GM23248 (cell line): Measurements from ENCODE around the gene ZC3H12D. TPM values are rescaled to one million over a fixed set of nuclear protein-coding genes. Genes with fewer than 3 reads are reported as not detected.

Experiments
- DNase-seq: peaks from one replicate; pipeline ENCODE4 v3.0.0-alpha.2; 2015
- H2AFZ ChIP-seq: fragments of 200-600 bp; sonication (generic); 2 replicates; pipeline ENCODE4 v1.6.1; 2016; ENCODE audit warnings: antibody characterized with exemption
- H3F3A ChIP-seq: fragments of 200-600 bp; sonication (generic); 2 replicates; pipeline ENCODE4 v1.6.1; 2016; ENCODE audit warnings: mild to moderate bottlenecking, antibody characterized with exemption, mixed run types; ENCODE audit not compliant: insufficient read depth
- H3K27ac ChIP-seq: fragments of 200-600 bp; sonication (generic); 2 replicates; pipeline ENCODE4 v1.5.1; 2016; ENCODE audit warnings: mild to moderate bottlenecking
- H3K27me3 ChIP-seq: fragments of 200-600 bp; sonication (generic); replicated peaks from 2 replicates; pipeline ENCODE4 v1.6.1; 2016; ENCODE audit warnings: mild to moderate bottlenecking; ENCODE audit not compliant: insufficient read depth
- H3K36me3 ChIP-seq: fragments of 200-600 bp; sonication (generic); 2 replicates; pipeline ENCODE4 v1.6.1; 2016; ENCODE audit warnings: low read depth, mild to moderate bottlenecking
- H3K4me1 ChIP-seq: fragments of 200-600 bp; sonication (generic); 2 replicates; pipeline ENCODE4 v1.6.1; 2016; ENCODE audit warnings: mild to moderate bottlenecking; ENCODE audit not compliant: insufficient read depth
- H3K4me2 ChIP-seq: fragments of 200-600 bp; sonication (generic); one replicate; pipeline ENCODE4 v1.6.1; 2016; ENCODE audit warnings: mild to moderate bottlenecking; ENCODE audit not compliant: unreplicated experiment
- H3K4me3 ChIP-seq: fragments of 200-600 bp; sonication (generic); 2 replicates; pipeline ENCODE4 v1.5.1; 2016; ENCODE audit warnings: mild to moderate bottlenecking
- H3K79me2 ChIP-seq: fragments of 200-600 bp; sonication (generic); 2 replicates; pipeline ENCODE4 v1.6.1; 2016; ENCODE audit warnings: mild to moderate bottlenecking; ENCODE audit not compliant: insufficient read depth
- H3K9ac ChIP-seq: fragments of 200-600 bp; sonication (generic); 2 replicates; pipeline ENCODE4 v1.6.1; 2016; ENCODE audit warnings: mild to moderate bottlenecking
- H3K9me2 ChIP-seq: fragments of 200-600 bp; sonication (generic); 2 replicates; pipeline ENCODE4 v1.6.1; 2016; ENCODE audit warnings: mixed run types, mild to moderate bottlenecking, moderate library complexity; ENCODE audit not compliant: insufficient read depth
- H3K9me3 ChIP-seq: fragments of 200-600 bp; sonication (generic); one replicate; pipeline ENCODE4 v1.6.1; 2017; ENCODE audit warnings: low read depth
- H4K20me1 ChIP-seq: fragments of 200-600 bp; sonication (generic); 2 replicates; pipeline ENCODE4 v1.6.0; 2016; ENCODE audit not compliant: insufficient read depth
- EZH2 ChIP-seq: fragments of 200-600 bp; sonication (generic); IDR thresholded peaks from 2 replicates; pipeline ENCODE4 v1.6.1; 2018; ENCODE audit warnings: antibody characterized with exemption, mild to moderate bottlenecking; ENCODE audit not compliant: insufficient read depth, poor library complexity, severe bottlenecking
- EZH2phosphoT487 ChIP-seq: fragments of 200-600 bp; sonication (generic); IDR thresholded peaks from 2 replicates; pipeline ENCODE4 v1.6.1; 2018; ENCODE audit warnings: antibody characterized with exemption, moderate library complexity, mild to moderate bottlenecking, low read depth; ENCODE audit not compliant: insufficient read depth
- WGBS, 2 experiments: methylation state at CpG; one replicate each; pipeline ENCODE4 v1.1.6; 2015 to 2017; ENCODE audit warnings: low lambda C conversion rate in 2 of 2, low coverage in 1 of 2; ENCODE audit errors: missing lambda C conversion rate in 2 of 2; 5-methylcytosine and 5-hydroxymethylcytosine counted together
- in situ Hi-C: fragments of 300-500 bp; cut with MboI; formaldehyde crosslinking; loops from 2 replicates; pipeline ENCODE4 v1.15.0; 2020
- polyA plus RNA-seq: library from polyadenylated mRNA; unstranded; fragments of >200 nt; fragmentation: Nextera tagmentation; extraction: Ambion mirVana; gene quantifications from 2 replicates; pipeline ENCODE4 v1.2.1, GENCODE V29; 2016
- total RNA-seq: library from RNA; depleted of rRNA; stranded (reverse); fragments of >200 nt; shearing (Covaris generic); gene quantifications from 2 replicates; pipeline ENCODE4 v1.2.3, GENCODE V29; 2014

ZC3H12D gene
- total and polyA plus RNA-seq, 2 experiments from 2014 or later: 0.54 TPM; not detected in 1

DNA sequence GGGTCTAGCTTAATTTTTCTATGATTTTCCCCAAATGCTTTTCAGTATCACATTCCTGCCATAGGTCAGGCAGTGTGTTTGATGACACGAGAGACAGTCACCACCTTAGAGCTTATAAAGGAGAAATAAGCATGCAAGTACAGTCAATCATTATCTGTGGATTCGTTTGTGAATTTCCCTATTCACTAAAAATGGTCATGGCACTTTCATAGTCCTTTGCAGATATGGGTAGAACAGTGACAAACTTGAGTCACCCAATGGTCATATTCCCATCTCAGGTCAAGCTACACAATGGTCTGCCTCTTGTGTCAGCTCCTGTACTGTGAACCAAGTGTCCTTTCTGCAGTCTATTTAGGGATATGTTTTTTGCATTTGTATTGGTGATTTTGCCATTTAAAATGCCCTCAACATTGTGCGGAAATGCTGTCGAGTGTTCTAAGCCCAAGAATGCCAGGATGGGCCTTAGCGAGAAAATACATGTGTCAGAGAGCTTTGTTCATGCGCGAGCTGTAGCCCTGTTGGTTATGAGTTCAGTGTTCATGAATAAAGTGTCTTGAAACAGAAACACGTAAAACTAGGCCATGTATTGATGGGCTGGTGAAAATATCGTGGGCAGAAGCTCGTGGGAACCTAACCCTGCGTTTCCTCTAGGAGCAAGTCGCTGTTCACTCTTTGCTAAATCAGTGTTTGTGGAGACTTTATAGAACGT is 65.0 kb downstream of the ZC3H12D start:
- DNase-seq: no peak
- H4K20me1 ChIP-seq: no peaks in the 10 kb centered on the region
- WGBS, 2 experiments: 90 to 93% methylated on average over 13 of the region's 13 CpGs
- H3K4me1 ChIP-seq: 0 out of 2 replicates have a peak, but pooled peaks cover 4% of the 10 kb centered on the region
- H3K4me3 ChIP-seq: no peak overlapping the region
- H3K27me3 ChIP-seq: no peaks in the 10 kb centered on the region
- H3F3A ChIP-seq: 0 out of 2 replicates have a peak, but pooled peaks cover 5% of the 10 kb centered on the region
- H3K79me2 ChIP-seq: no peaks in the 10 kb centered on the region
- no peak overlapping the region for H3K27ac ChIP-seq
- H3K9me2 ChIP-seq: no peaks in the 10 kb centered on the region
- H2AFZ ChIP-seq: no peak overlapping the region
- H3K36me3 ChIP-seq: no peaks in the 10 kb centered on the region
- TF ChIP-seq EZH2: no peak
- H3K9me3 ChIP-seq: no peaks in the 10 kb centered on the region
- in situ Hi-C loops: no loop called here
- H3K9ac ChIP-seq: no peak overlapping the region
- no peak overlapping the region for H3K4me2 ChIP-seq

- Histone ChIP-seq H3K9me3 (no peaks in the 10 kb centered on the region), H3K4me3 (no peak overlapping the region), H2AFZ (no peak overlapping the region), H3K4me2 (no peak overlapping the region), H4K20me1 (no peaks in the 10 kb centered on the region), H3K27me3 (no peaks in the 10 kb centered on the region), H3K4me1 (no peaks in the 10 kb centered on the region), H3K9me2 (no peaks in the 10 kb centered on the region), H3K36me3 (peaks cover 9% of the 10 kb centered on the region; the same call in 1 of the 2 replicates), H3K27ac (no peak overlapping the region), H3F3A (0 out of 2 replicates have a peak, but pooled peaks cover 5% of the 10 kb centered on the region), H3K79me2 (no peaks in the 10 kb centered on the region), H3K9ac (no peak overlapping the region)
- no peak for DNase-seq
- no peak for TF ChIP-seq EZH2phosphoT487
- no peak for TF ChIP-seq EZH2
- 97% methylated on average over 4 of the region's 4 CpGs for WGBS, 2 experiments
- in situ Hi-C loops: no loop called here
Measured at GRCh38 chr6:149414821-149415220, 70.0 kb downstream of the ZC3H12D start.

DNA sequence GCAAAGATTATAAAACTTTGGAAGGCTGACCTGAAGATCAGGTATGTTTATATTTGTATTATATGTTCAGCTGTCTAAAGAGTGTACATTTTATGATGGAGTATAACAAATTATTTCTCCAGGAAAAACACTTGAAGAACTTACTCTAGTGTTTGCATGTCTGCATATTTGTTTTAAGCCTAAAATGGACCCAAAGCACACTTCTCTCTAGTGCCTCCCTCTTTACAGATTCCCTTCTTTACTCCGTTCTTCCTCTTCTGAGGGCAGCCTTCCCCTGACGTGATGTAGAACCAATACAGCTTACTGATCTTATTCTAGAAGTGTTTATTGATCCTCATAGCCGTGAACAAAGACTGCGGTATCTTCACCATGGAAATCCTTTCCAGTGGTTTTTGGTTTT is 70.8 kb downstream of the ZC3H12D start:
- Histone ChIP-seq H2AFZ (no peak overlapping the region), H3K4me3 (no peak overlapping the region), H3K36me3 (peaks cover 9% of the 10 kb centered on the region; the same call in 1 of the 2 replicates), H3K4me2 (no peak overlapping the region), H3F3A (0 out of 2 replicates have a peak, but pooled peaks cover 5% of the 10 kb centered on the region), H3K4me1 (no peaks in the 10 kb centered on the region), H3K27me3 (no peaks in the 10 kb centered on the region), H3K9ac (no peak overlapping the region), H3K9me3 (no peaks in the 10 kb centered on the region), H4K20me1 (no peaks in the 10 kb centered on the region), H3K9me2 (no peaks in the 10 kb centered on the region), H3K79me2 (no peaks in the 10 kb centered on the region), H3K27ac (no peak overlapping the region)
- in situ Hi-C loops: no loop called here
- no peak for DNase-seq
- 88 to 89% methylated on average over 4 of the region's 4 CpGs for WGBS, 2 experiments
- TF ChIP-seq EZH2 (no peak), EZH2phosphoT487 (no peak)

DNA sequence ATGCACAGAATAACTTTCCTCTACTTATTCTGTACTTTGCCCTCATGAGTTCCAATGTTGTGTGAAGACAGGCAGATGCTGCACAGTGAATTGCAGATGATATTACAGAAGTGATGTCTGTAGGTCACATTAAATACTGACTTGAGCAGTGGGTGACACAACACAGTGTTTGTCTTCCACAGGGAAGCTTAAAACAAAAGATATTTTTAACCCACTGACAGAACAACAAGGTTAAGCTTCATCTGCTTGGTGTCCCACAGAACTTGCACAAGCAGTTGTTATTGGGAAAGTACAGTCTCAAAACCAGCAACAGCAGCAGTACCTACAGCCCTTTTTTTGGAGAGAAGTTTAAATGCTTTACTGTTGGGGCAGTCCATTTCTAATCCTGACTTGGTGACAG is 74.3 kb downstream of the ZC3H12D start:
- Histone ChIP-seq H3K4me3 (no peak overlapping the region), H3K79me2 (no peaks in the 10 kb centered on the region), H3F3A (no peaks in the 10 kb centered on the region), H3K4me2 (no peak overlapping the region), H3K4me1 (no peaks in the 10 kb centered on the region), H3K27ac (no peak overlapping the region), H4K20me1 (no peaks in the 10 kb centered on the region), H3K9ac (no peak overlapping the region), H2AFZ (no peak overlapping the region), H3K9me3 (no peaks in the 10 kb centered on the region), H3K9me2 (no peaks in the 10 kb centered on the region), H3K36me3 (peaks cover 28% of the 10 kb centered on the region), H3K27me3 (no peaks in the 10 kb centered on the region)
- in situ Hi-C loops: no loop called here
- no peak for TF ChIP-seq EZH2phosphoT487
- TF ChIP-seq EZH2: no peak
- no peak for DNase-seq
